Stimulated activated CD4-positive, alpha-beta T cell treated with anti-CD3 and anti-CD28 coated beads, TNF-alpha, amount 100 ng/mL, for 1 hour (primary cell): Measurements from ENCODE around the gene DLGAP1.
"Not testable (repeated sequence)": the region's sequence is repeated elsewhere in the genome, so short reads cannot be mapped to it uniquely, and the experiment has no call there.

Experiments used
- DNase-seq, 3 donors: peaks; one replicate each; pipeline ENCODE4 v3.0.0-alpha.2; 2020; ENCODE audit warnings: low read depth in 3 of 3, low spot score in 1 of 3

Gene DLGAP1

GRCh38 chr18:3706279-3707097 is 748.6 kb downstream of the DLGAP1 start:
- DNase-seq: no peak

- DNase-seq: no peak
Measured at GRCh38 chr18:3704556-3705344, 750.4 kb downstream of the DLGAP1 start.

GRCh38 chr18:3703732-3704176 is 751.4 kb downstream of the DLGAP1 start:
- no peak for DNase-seq

GRCh38 chr18:3699707-3700567 is 755.2 kb downstream of the DLGAP1 start:
- not testable (repeated sequence) for DNase-seq

GRCh38 chr18:3694030-3694778 is 760.9 kb downstream of the DLGAP1 start:
- not testable (repeated sequence) for DNase-seq

GRCh38 chr18:3693410-3693809 is 761.7 kb downstream of the DLGAP1 start:
- no peak for DNase-seq

GRCh38 chr18:3692691-3693090 is 762.4 kb downstream of the DLGAP1 start:
- no peak for DNase-seq

- no peak for DNase-seq
Measured at GRCh38 chr18:3692113-3692621, 762.9 kb downstream of the DLGAP1 start.

- DNase-seq: no peak
Measured at GRCh38 chr18:3691705-3692104, 763.4 kb downstream of the DLGAP1 start.

GRCh38 chr18:3690764-3691066 is 764.4 kb downstream of the DLGAP1 start:
- DNase-seq: no peak

GRCh38 chr18:3689986-3690763 is 764.9 kb downstream of the DLGAP1 start:
- DNase-seq: no peak

GRCh38 chr18:3689091-3689490 is 766.0 kb downstream of the DLGAP1 start:
- DNase-seq: no peak

- DNase-seq: no peak
Measured at GRCh38 chr18:3688690-3689089, 766.4 kb downstream of the DLGAP1 start.

GRCh38 chr18:3683483-3683882 is 771.6 kb downstream of the DLGAP1 start:
- DNase-seq: no peak

GRCh38 chr18:3682061-3682460 is 773.0 kb downstream of the DLGAP1 start:
- DNase-seq: no peak

- no peak for DNase-seq
Measured at GRCh38 chr18:3679241-3679640, 775.9 kb downstream of the DLGAP1 start.

GRCh38 chr18:3675994-3676393 is 779.1 kb downstream of the DLGAP1 start:
- no peak for DNase-seq

- DNase-seq: no peak
Measured at GRCh38 chr18:3675446-3675845, 779.7 kb downstream of the DLGAP1 start.

GRCh38 chr18:3671176-3671575 is 783.9 kb downstream of the DLGAP1 start:
- DNase-seq: no peak

- DNase-seq: no peak
Measured at GRCh38 chr18:3669376-3669775, 785.7 kb downstream of the DLGAP1 start.
